Skeletal muscle cell (primary cell): ENCODE measurements around the gene SMIM10.
"Not testable (repeated sequence)": the region's sequence is repeated elsewhere in the genome, so short reads cannot be mapped to it uniquely, and the experiment has no call there.

Experiments
- DNase-seq: peaks from one replicate; pipeline ENCODE4 v3.0.0-alpha.2; 2010; ENCODE audit warnings: low read depth
- H3K4me3 ChIP-seq: 2 replicates; pipeline ENCODE4 v1.5.1; 2011; ENCODE audit warnings: low read depth, mild to moderate bottlenecking, control low read depth, low read length, moderate library complexity

SMIM10 gene

GRCh38 chrX:135009057-135009610 is 18.3 kb downstream of the SMIM10 start:
- no peak for DNase-seq
- H3K4me3 ChIP-seq = no peak overlapping the region

GRCh38 chrX:135009838-135010237 is 19.0 kb downstream of the SMIM10 start:
- DNase-seq = no peak
- no peak overlapping the region for H3K4me3 ChIP-seq

DNA sequence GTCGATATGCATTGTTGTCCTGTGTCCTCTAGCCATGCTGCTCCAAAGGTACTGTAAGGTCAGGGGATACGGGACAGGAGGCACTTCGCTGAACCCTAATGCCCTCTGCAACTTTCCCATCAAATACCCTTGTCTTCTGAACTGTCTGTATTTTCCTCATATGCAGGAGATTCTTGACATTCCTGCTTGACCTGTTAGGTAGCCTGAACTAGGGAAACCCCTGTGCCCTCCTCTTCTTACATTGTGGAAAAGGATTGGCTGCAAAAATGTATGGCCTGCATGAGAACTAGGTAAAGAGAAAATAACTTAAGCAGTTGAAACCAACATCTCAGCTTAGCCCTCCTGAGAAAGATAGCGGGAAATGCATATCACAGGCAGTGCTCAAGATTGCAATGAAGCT is 20.1 kb downstream of the SMIM10 start:
- H3K4me3 ChIP-seq = no peak overlapping the region
- DNase-seq = no peak

DNA sequence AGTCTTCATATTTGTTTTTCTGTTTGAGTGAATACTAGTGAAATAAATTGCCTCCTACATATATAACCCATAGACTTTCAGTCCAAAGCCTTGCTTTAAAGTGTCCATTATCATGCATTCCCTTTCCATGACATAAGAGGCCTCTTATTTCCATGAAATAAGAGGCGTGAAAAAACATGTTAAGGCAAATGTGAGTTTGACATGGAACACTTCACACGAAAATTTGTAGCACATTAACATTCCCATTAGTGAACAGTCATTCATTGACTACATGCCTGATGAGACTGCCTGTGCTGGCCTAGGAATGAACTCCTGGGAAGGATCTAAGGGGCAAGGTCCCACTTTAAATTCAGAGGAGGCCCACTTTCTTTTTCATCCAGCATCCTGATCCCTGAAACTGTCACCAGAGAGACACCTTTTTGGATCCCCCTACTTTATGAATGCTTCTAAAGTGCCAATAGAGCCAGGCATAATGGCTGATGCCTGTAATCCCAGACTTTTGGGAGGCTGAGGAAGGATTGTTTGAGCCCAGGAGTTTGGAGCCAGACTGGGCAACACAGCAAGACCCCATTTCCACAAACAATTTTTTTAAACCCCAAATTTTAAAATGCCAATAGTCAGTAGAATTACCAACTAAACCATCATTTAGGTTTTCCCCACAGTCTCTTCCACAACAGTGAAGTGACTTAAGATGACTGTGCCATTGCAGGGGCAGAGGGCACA is 24.9 kb downstream of the SMIM10 start:
- no peak for DNase-seq
- no peak overlapping the region for H3K4me3 ChIP-seq

GRCh38 chrX:135019890-135020289 is 29.1 kb downstream of the SMIM10 start:
- not testable (repeated sequence) for H3K4me3 ChIP-seq, DNase-seq

- not testable (repeated sequence) for DNase-seq, H3K4me3 ChIP-seq
Measured at GRCh38 chrX:135023791-135024190, 33.0 kb downstream of the SMIM10 start.

DNA sequence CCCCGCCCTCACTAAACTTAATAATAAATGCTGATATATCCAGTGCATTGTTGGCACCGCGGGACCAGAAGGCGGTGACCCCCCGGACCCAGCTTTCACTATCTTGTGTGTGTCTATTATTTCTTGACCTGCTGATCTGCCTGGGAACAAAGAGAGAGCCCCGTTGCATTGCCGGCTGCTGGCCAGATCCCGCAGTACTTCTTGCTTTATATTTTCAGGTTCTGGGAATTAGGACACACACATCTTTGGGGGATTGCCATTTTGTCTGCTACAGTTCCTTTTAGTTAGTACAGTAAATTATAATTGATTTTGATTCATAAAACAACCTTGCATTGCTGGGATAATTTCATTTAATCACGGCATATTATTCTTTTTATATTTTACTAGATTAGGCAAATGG is 33.7 kb downstream of the SMIM10 start:
- DNase-seq = no peak
- no peak overlapping the region for H3K4me3 ChIP-seq

GRCh38 chrX:135030207-135030963 is 39.6 kb downstream of the SMIM10 start:
- H3K4me3 ChIP-seq, DNase-seq: not testable (repeated sequence)

DNA sequence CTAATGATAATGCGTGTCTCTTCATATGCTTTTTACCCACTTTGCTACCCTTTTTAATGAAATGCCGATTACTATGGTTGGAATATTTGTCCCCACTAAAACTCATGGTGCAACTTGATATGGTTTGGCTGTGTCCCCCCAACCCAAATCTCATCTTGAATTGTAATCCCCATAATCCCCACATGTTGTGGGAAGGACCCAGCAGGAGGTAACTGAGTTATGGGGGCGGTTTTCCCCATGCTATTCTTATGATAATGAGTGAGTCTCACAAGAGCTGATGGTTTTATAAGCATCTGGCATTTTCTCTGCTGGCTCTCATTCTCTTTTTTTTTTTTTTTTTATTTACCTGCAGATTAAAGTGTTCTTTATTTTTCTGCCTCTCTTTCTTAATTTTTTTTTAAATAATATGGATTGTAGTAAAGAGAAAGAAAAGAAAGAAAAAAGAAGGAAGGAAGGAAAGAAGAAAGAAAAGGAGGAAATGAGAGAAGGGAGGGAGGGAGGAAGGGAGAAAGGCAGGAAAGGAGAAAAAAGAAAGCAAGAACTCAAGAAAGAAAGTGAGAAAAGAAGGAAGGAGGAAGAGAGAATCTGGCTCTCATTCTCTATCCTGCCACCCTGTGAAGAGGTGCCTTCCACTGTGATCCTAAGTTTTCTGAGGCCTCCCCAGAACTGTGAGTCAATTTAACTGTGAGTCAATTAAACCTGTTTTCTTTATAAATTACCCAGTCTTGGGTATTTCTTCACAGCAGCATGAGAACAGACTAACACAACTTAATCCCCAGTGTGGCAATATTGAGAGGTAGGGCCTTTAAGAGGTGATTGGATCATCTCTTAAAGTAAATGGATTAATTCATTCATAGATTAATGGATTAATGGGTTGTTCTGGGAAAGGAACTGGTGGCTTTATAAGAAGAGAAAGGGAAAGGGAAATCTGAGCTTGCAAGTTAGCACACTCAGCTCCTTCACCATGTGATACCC is 50.6 kb downstream of the SMIM10 start:
- not testable (repeated sequence) for H3K4me3 ChIP-seq

More for the DNA sequence above, 50.6 kb downstream of the SMIM10 start:
- not testable (repeated sequence) for DNase-seq
